HG03135 (cell line): ENCODE measurements around the gene MAP4K5.

Source experiments
- ATAC-seq: cut with Tn5 transposase; IDR thresholded peaks from one replicate; pipeline ENCODE4 v1.9.1; 2021; ENCODE audit warnings: mild to moderate bottlenecking, moderate library complexity; ENCODE audit not compliant: unreplicated experiment

Gene MAP4K5

GRCh38 chr14:50373959-50374358 is 158.4 kb downstream of the MAP4K5 start:
- no peak for ATAC-seq

- no peak for ATAC-seq
These were observed 160.8 kb downstream of the MAP4K5 start for GRCh38 chr14:50371546-50371945.
